Calu3 (cell line): ENCODE measurements around the gene TMEM131L. TPM values are rescaled to one million over a fixed set of nuclear protein-coding genes. Genes with fewer than 3 reads are reported as not detected.

ENCODE experiments used
- BruUV-seq: library from RNA; stranded (reverse); fragments of 400-500 nt; replicated peaks from 2 replicates; lab custom pipeline; 2021; lab: Mats Ljungman, UMichigan
- CTCF ChIA-PET: fragments of 300-600 bp; sonication (Branson Sonifier 250); formaldehyde crosslinking; loops from one replicate; lab custom pipeline; 2022; ENCODE audit warnings: antibody characterized with exemption; lab: Charles Lee
- DNase-seq: peaks from one replicate; pipeline ENCODE4 v3.0.0; 2022
- H3K27ac Mint-ChIP-seq: one replicate; pipeline ENCODE4 v1.8.0; 2022; ENCODE audit warnings: mixed read lengths; ENCODE audit not compliant: unreplicated experiment
- H3K27me3 Mint-ChIP-seq: one replicate; pipeline ENCODE4 v1.8.0; 2022; ENCODE audit warnings: mixed read lengths; ENCODE audit not compliant: unreplicated experiment
- H3K36me3 Mint-ChIP-seq: one replicate; pipeline ENCODE4 v1.8.0; 2022; ENCODE audit warnings: mild to moderate bottlenecking, moderate library complexity, mixed read lengths; ENCODE audit not compliant: insufficient read depth, unreplicated experiment
- H3K4me1 Mint-ChIP-seq: one replicate; pipeline ENCODE4 v1.8.0; 2022; ENCODE audit warnings: mild to moderate bottlenecking, low read depth, mixed read lengths; ENCODE audit not compliant: unreplicated experiment
- H3K4me3 Mint-ChIP-seq: one replicate; pipeline ENCODE4 v1.8.0; 2022; ENCODE audit warnings: mild to moderate bottlenecking, low read depth, moderate library complexity, mixed read lengths; ENCODE audit not compliant: unreplicated experiment
- H3K9me3 Mint-ChIP-seq: one replicate; pipeline ENCODE4 v1.8.0; 2022; ENCODE audit warnings: low read depth, mixed read lengths; ENCODE audit not compliant: unreplicated experiment
- CTCF ChIP-seq: fragments of 200-600 bp; IDR thresholded peaks from one replicate; pipeline ENCODE4 v1.8.0; 2022; ENCODE audit warnings: antibody characterized with exemption; ENCODE audit not compliant: unreplicated experiment
- intact Hi-C: fragments of 100-400 bp; cut with micrococcal nuclease; formaldehyde crosslinking; loops from one replicate; pipeline ENCODE4 v1.10.0; 2022; ENCODE audit not compliant: unreplicated experiment
- total RNA-seq: library from RNA; stranded (reverse); gene quantifications from 2 replicates; pipeline ENCODE4 v1.2.3, GENCODE V29; 2022

TMEM131L gene
- total RNA-seq, 1 experiment from 2014 or later = 9.4 TPM

- DNase-seq = no peak
- no peak overlapping the region for H3K4me3 Mint-ChIP-seq
- no peaks in the 10 kb centered on the region for H3K36me3 Mint-ChIP-seq
- CTCF ChIA-PET = no interaction called here
- intact Hi-C loops = no loop called here
- H3K9me3 Mint-ChIP-seq = no peaks in the 10 kb centered on the region
- H3K4me1 Mint-ChIP-seq = peaks cover 9% of the 10 kb centered on the region
- no TSS peak for BruUV-seq
- H3K27me3 Mint-ChIP-seq = no peaks in the 10 kb centered on the region
- no peak for TF ChIP-seq CTCF
- no peak overlapping the region for H3K27ac Mint-ChIP-seq
These were observed 32.8 kb downstream of the TMEM131L start for GRCh38 chr4:153499005-153499404.

- H3K36me3 Mint-ChIP-seq = no peaks in the 10 kb centered on the region
- H3K4me1 Mint-ChIP-seq = peaks cover 11% of the 10 kb centered on the region
- H3K27ac Mint-ChIP-seq = no peak overlapping the region
- no peaks in the 10 kb centered on the region for H3K27me3 Mint-ChIP-seq
- intact Hi-C loops = no loop called here
- BruUV-seq = no TSS peak
- H3K4me3 Mint-ChIP-seq = no peak overlapping the region
- no peaks in the 10 kb centered on the region for H3K9me3 Mint-ChIP-seq
- no peak for TF ChIP-seq CTCF
- DNase-seq = no peak
- CTCF ChIA-PET = no interaction called here
These were observed 35.4 kb downstream of the TMEM131L start for GRCh38 chr4:153501578-153501977.

DNA sequence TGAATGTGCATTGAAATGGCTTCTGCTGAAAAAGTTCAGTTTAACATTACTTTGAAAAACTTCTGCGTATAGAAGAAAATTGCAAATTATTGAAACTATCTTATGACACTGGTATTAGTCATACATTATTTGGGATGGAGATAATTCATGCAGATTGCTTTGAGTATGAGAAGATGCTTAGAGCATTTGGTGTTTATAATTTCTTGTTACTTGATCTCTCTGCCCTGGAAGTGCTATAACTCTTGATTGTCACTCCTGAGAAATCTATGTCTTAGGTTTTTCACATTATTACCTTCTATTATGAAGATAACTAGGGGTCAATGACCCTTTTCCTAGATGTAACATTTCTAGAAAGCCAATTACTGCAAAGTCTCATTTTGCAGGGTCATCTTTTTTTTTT is 36.4 kb downstream of the TMEM131L start:
- CTCF ChIA-PET = no interaction called here
- peaks cover 20% of the 10 kb centered on the region for H3K4me1 Mint-ChIP-seq
- H3K9me3 Mint-ChIP-seq = no peaks in the 10 kb centered on the region
- DNase-seq = no peak
- no peak overlapping the region for H3K4me3 Mint-ChIP-seq
- intact Hi-C loops = no loop called here
- TF ChIP-seq CTCF = no peak
- H3K27ac Mint-ChIP-seq = no peak overlapping the region
- BruUV-seq = no TSS peak
- H3K36me3 Mint-ChIP-seq = no peaks in the 10 kb centered on the region
- H3K27me3 Mint-ChIP-seq = no peaks in the 10 kb centered on the region

- no peak for TF ChIP-seq CTCF
- intact Hi-C loops = no loop called here
- CTCF ChIA-PET = no interaction called here
- peaks cover 3% of the 10 kb centered on the region for H3K36me3 Mint-ChIP-seq
- H3K4me3 Mint-ChIP-seq = no peak overlapping the region
- no TSS peak for BruUV-seq
- H3K4me1 Mint-ChIP-seq = peaks cover 26% of the 10 kb centered on the region
- DNase-seq = no peak
- no peaks in the 10 kb centered on the region for H3K9me3 Mint-ChIP-seq
- no peaks in the 10 kb centered on the region for H3K27me3 Mint-ChIP-seq
- no peak overlapping the region for H3K27ac Mint-ChIP-seq
These were observed 40.5 kb downstream of the TMEM131L start for GRCh38 chr4:153506341-153507309.
